ENCODE data around the gene ASH1L.
"Not testable (repeated sequence)": the region's sequence is repeated elsewhere in the genome, so short reads cannot be mapped to it uniquely, and the experiment has no call there.

The ASH1L gene

GRCh38 chr1:155563377-155564022 lies 897 bp upstream of the ASH1L start:
- not testable (repeated sequence) for DNase-seq (ENCODE audit: low read depth in 2 of 2, low spot score in 1 of 2)

- peak; percentile 26 to 38 for DNase-seq (ENCODE audit: low read depth in 2 of 2, low spot score in 1 of 2)
Measured at GRCh38 chr1:155561779-155562580, 623 bp downstream of the ASH1L start.

- no peak for DNase-seq (ENCODE audit: low read depth in 2 of 2, low spot score in 1 of 2)
Measured at GRCh38 chr1:155555915-155556314, 6.7 kb downstream of the ASH1L start.

GRCh38 chr1:155553349-155553748 lies 9.3 kb downstream of the ASH1L start:
- DNase-seq (ENCODE audit: low read depth in 2 of 2, low spot score in 1 of 2), result no peak

GRCh38 chr1:155548706-155549105 lies 13.9 kb downstream of the ASH1L start:
- no peak for DNase-seq (ENCODE audit: low read depth in 2 of 2, low spot score in 1 of 2)

- DNase-seq (ENCODE audit: low read depth in 2 of 2, low spot score in 1 of 2), result no peak
Measured at GRCh38 chr1:155540000-155540874, 22.4 kb downstream of the ASH1L start.

- DNase-seq (ENCODE audit: low read depth in 2 of 2, low spot score in 1 of 2), result no peak
Measured at GRCh38 chr1:155537193-155537592, 25.4 kb downstream of the ASH1L start.

GRCh38 chr1:155531624-155532023 lies 31.0 kb downstream of the ASH1L start:
- no peak for DNase-seq (ENCODE audit: low read depth in 2 of 2, low spot score in 1 of 2)

GRCh38 chr1:155529929-155530328 lies 32.7 kb downstream of the ASH1L start:
- DNase-seq (ENCODE audit: low read depth in 2 of 2, low spot score in 1 of 2), result no peak

- no peak for DNase-seq (ENCODE audit: low read depth in 2 of 2, low spot score in 1 of 2)
Measured at GRCh38 chr1:155529109-155529508, 33.5 kb downstream of the ASH1L start.

GRCh38 chr1:155527677-155528076 lies 34.9 kb downstream of the ASH1L start:
- DNase-seq (ENCODE audit: low read depth in 2 of 2, low spot score in 1 of 2), result no peak

GRCh38 chr1:155526356-155526755 lies 36.2 kb downstream of the ASH1L start:
- no peak for DNase-seq (ENCODE audit: low read depth in 2 of 2, low spot score in 1 of 2)

- DNase-seq (ENCODE audit: low read depth in 2 of 2, low spot score in 1 of 2), result no peak
Measured at GRCh38 chr1:155522069-155522468, 40.5 kb downstream of the ASH1L start.

GRCh38 chr1:155518484-155518883 lies 44.1 kb downstream of the ASH1L start:
- DNase-seq (ENCODE audit: low read depth in 2 of 2, low spot score in 1 of 2), result no peak

GRCh38 chr1:155514582-155515187 lies 47.9 kb downstream of the ASH1L start:
- DNase-seq (ENCODE audit: low read depth in 2 of 2, low spot score in 1 of 2), result no peak

- no peak for DNase-seq (ENCODE audit: low read depth in 2 of 2, low spot score in 1 of 2)
Measured at GRCh38 chr1:155513300-155513916, 49.2 kb downstream of the ASH1L start.

- not testable (repeated sequence) for DNase-seq (ENCODE audit: low read depth in 2 of 2, low spot score in 1 of 2)
Measured at GRCh38 chr1:155511385-155511784, 51.2 kb downstream of the ASH1L start.

- DNase-seq (ENCODE audit: low read depth in 2 of 2, low spot score in 1 of 2), result no peak
Measured at GRCh38 chr1:155509064-155509463, 53.5 kb downstream of the ASH1L start.

GRCh38 chr1:155507945-155508344 lies 54.7 kb downstream of the ASH1L start:
- DNase-seq (ENCODE audit: low read depth in 2 of 2, low spot score in 1 of 2), result no peak

- not testable (repeated sequence) for DNase-seq (ENCODE audit: low read depth in 2 of 2, low spot score in 1 of 2)
Measured at GRCh38 chr1:155505963-155506362, 56.6 kb downstream of the ASH1L start.

GRCh38 chr1:155504207-155504606 lies 58.4 kb downstream of the ASH1L start:
- DNase-seq (ENCODE audit: low read depth in 2 of 2, low spot score in 1 of 2), result no peak

Measured in stimulated activated CD8-positive, alpha-beta memory T cell treated with anti-CD3 and anti-CD28 coated beads, Interleukin-4, amount 100 ng/mL, for 1 hour (primary cell).